Measurements from ENCODE around the gene NFE2L1. TPM values are rescaled to one million over a fixed set of nuclear protein-coding genes. Genes with fewer than 3 reads are reported as not detected.

The NFE2L1 gene
- total RNA-seq, 4 donors from 2014 or later = 123 to 168 (median 131) TPM

DNA sequence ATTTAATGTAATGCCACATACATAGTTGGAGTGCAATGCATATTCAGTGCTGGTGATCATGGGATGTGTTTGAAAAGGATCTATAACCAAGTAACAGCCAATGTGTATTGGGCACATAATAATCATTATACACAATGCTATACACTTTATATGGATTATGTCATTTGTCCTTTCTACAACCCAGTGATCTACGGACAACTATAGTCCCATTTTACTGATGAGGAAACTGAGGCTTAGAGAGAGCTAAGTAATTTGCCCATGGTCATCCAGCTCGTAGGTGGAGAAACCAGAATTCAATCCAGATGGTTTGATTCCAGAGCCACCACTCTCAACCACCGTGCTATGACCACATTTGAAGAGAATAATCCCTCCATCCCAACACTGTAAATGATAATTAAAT is 38.0 kb upstream of the NFE2L1 start:
- Histone ChIP-seq H3K4me1 (peaks cover 7 to 22% of the 10 kb centered on the region in 2 donors), H3K27ac (no peak overlapping the region), H3K9me3 (no peaks in the 10 kb centered on the region), H3K27me3 (no peaks in the 10 kb centered on the region), H3K36me3 (no peaks in the 10 kb centered on the region), H3K4me3 (replicated peaks in 1 of 3) (no peak overlapping the region)
- DNase-seq = no peak
- intact Hi-C loops (cut with DNase I) = no loop called here
- WGBS, 2 donors = 96 to 100% methylated on average over 3 of the region's 3 CpGs
- TF ChIP-seq POLR2A (IDR thresholded peaks at IDR 0.05) (no peak), CTCF (IDR thresholded peaks at IDR 0.05) (no peak)

DNA sequence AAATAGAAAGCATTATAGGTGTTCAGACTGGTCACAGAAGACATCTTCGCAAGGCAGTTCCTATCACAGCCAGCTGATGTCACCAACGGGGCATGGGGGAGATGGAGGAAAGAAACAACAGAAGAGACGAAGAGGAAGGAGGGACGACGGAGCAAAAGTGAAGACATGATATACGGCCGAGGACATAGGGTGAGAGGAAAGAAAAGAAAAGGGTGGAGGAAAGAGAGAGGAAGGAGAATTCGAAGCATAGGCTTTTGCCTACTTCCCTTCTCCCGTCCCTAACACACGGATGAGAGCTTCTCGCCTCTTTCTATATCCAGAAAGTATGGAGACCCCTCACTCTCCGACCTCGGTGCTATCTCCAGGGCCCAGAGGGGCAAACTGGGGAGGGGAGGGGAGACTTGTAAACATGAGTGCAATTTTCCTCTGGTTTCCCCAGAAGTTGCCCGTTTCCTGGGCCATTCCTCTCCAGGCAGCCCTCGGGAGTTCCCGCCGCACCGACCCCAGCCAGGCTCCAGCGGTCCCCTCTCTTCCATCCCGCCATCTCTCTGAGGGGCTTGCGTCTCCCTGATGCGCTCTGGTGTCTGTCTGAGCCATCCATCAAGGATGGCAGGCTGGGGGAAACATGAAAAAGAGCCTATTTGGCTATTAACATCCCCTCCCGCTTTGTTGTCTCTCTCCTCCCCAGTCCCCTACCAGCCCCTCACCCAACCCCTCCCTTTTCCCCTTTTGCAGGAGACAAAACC is 36.6 kb upstream of the NFE2L1 start:
- Histone ChIP-seq H3K4me1 (peaks cover 7 to 12% of the 10 kb centered on the region in 2 donors), H3K27me3 (no peaks in the 10 kb centered on the region), H3K9me3 (no peaks in the 10 kb centered on the region), H3K27ac (no peak overlapping the region), H3K36me3 (no peaks in the 10 kb centered on the region), H3K4me3 (replicated peaks in 1 of 3) (peak overlapping the region in 1 of 3 donors; percentile 10)
- DNase-seq = peak in 1 of 2 donors; percentile 19
- intact Hi-C loops (cut with DNase I) = no loop called here
- WGBS, 2 donors = 13 to 16% methylated on average over 23 of the region's 23 CpGs
- TF ChIP-seq CTCF (IDR thresholded peaks at IDR 0.05) (peak in 2 of 6 experiments; percentile 29 to 33), POLR2A (IDR thresholded peaks at IDR 0.05) (no peak)

DNA sequence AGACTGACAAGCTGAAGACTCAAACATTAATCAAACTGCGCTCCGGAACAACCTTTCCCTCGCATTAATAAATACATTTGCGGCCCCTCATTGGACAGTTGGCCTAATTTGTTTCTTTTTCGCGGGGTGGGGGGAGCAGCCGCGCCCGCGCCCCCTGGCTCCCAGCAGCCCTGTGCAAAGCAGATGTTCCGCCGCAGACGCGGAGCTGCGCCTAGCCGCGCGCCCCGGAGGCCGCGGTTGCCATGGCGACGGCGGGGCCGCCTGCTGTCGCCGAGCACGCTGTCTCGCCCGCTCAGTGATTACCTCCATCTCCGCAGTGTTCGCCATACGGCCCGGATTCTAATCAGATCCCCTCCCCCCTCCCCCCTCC is 36.0 kb upstream of the NFE2L1 start:
- Histone ChIP-seq H3K27ac (no peak overlapping the region), H3K9me3 (no peaks in the 10 kb centered on the region), H3K36me3 (no peaks in the 10 kb centered on the region), H3K27me3 (no peaks in the 10 kb centered on the region), H3K4me3 (replicated peaks in 1 of 3) (peak overlapping the region in 1 of 3 donors; percentile 10), H3K4me1 (peaks cover 7 to 12% of the 10 kb centered on the region in 2 donors)
- DNase-seq = peak; percentile 39
- 0 to 2% methylated on average over 17 to 23 of the region's 34 CpGs for WGBS, 2 donors
- intact Hi-C loops (cut with DNase I) = no loop called here
- TF ChIP-seq POLR2A (IDR thresholded peaks at IDR 0.05) (no peak), CTCF (IDR thresholded peaks at IDR 0.05) (no peak)

DNA sequence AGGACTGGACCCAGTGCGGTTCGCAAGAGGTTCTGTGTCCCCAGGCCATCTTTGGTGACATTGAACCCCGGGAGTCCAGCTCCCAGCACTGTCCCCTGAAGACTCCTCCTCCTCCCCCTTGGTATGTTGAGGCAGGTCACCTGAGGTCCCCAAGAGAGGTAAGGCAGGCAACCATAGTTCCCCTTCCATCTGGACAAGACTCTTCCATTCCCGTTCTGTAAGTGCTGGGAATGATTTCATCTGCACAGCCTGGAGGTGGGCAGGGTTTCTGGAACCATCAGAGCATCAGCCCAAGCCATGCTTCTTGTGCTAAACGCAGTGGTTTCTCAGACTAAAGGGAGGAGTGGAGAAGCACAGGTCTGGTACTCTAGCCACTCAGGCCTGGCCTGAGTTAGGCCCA is 35.5 kb upstream of the NFE2L1 start:
- TF ChIP-seq CTCF (IDR thresholded peaks at IDR 0.05) = no peak
- TF ChIP-seq POLR2A (IDR thresholded peaks at IDR 0.05) = no peak
- no peaks in the 10 kb centered on the region for H3K36me3 ChIP-seq
- DNase-seq = no peak
- intact Hi-C loops (cut with DNase I) = no loop called here
- H3K4me1 ChIP-seq = peaks cover 7 to 12% of the 10 kb centered on the region in 2 donors
- no peaks in the 10 kb centered on the region for H3K27me3 ChIP-seq
- no peaks in the 10 kb centered on the region for H3K9me3 ChIP-seq
- WGBS, 2 donors = 68 to 82% methylated on average over 2 of the region's 5 CpGs
- H3K4me3 ChIP-seq (replicated peaks in 1 of 3) = no peak overlapping the region
- H3K27ac ChIP-seq = no peak overlapping the region

DNA sequence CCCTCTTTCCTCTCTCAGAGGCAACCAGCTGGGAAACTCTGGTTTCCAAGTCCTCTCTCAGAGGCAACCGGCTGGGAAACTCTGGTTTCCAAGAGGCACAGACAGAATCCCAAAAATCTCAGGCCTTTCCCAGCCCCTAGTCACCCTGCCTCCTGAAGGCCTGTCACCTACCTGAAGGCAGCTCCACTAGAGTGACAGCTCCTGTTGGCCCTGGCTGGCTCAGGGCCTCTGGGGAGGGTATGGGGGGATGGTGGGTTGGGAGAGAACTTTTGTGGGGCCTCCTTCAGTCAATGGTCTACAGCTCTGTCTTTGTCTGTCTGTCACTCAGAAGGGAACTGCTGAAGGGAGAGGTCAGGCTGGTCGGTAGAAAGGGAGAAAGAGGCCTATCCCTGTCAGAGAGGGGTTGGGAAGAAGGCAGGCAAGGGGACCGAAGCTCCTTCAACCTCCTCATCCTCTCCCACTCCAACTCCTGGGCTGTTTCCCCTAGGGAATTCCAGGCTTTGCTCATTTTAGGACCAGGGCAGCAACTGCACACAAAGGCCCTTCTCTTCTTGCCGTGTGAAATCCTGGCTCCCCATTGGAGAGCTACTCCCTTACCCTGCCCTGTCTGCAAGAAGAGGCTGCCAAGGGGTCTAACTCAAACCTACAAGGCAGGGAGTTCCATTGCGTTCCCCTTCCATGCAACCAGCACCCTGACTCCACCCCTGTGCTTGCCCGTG is 34.1 kb upstream of the NFE2L1 start:
- Histone ChIP-seq H3K27me3 (no peaks in the 10 kb centered on the region), H3K27ac (no peak overlapping the region), H3K4me1 (peaks cover 7 to 12% of the 10 kb centered on the region in 2 donors), H3K9me3 (no peaks in the 10 kb centered on the region), H3K36me3 (no peaks in the 10 kb centered on the region), H3K4me3 (replicated peaks in 1 of 3) (no peak overlapping the region)
- WGBS, 2 donors = 86% methylated on average over 6 of the region's 6 CpGs
- no peak for TF ChIP-seq POLR2A (IDR thresholded peaks at IDR 0.05)
- TF ChIP-seq CTCF (IDR thresholded peaks at IDR 0.05) = no peak
- no peak for DNase-seq
- intact Hi-C loops (cut with DNase I) = no loop called here

All from thyroid gland (tissue), 4 donors.